GM12801 (cell line): Measurements from ENCODE around the gene ATG2B.

ENCODE experiments used
- TF ChIP-seq, protein P1 (sequence below): IDR thresholded peaks from one replicate; pipeline ENCODE4 v1.5.1; 2011; ENCODE audit warnings: control low read depth; ENCODE audit not compliant: insufficient read length; ENCODE audit errors: extremely low read depth

Gene ATG2B

GRCh38 chr14:96294246-96294645 is 68.9 kb downstream of the ATG2B start:
- TF ChIP-seq, protein P1, sequence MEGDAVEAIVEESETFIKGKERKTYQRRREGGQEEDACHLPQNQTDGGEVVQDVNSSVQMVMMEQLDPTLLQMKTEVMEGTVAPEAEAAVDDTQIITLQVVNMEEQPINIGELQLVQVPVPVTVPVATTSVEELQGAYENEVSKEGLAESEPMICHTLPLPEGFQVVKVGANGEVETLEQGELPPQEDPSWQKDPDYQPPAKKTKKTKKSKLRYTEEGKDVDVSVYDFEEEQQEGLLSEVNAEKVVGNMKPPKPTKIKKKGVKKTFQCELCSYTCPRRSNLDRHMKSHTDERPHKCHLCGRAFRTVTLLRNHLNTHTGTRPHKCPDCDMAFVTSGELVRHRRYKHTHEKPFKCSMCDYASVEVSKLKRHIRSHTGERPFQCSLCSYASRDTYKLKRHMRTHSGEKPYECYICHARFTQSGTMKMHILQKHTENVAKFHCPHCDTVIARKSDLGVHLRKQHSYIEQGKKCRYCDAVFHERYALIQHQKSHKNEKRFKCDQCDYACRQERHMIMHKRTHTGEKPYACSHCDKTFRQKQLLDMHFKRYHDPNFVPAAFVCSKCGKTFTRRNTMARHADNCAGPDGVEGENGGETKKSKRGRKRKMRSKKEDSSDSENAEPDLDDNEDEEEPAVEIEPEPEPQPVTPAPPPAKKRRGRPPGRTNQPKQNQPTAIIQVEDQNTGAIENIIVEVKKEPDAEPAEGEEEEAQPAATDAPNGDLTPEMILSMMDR, result no peak

DNA sequence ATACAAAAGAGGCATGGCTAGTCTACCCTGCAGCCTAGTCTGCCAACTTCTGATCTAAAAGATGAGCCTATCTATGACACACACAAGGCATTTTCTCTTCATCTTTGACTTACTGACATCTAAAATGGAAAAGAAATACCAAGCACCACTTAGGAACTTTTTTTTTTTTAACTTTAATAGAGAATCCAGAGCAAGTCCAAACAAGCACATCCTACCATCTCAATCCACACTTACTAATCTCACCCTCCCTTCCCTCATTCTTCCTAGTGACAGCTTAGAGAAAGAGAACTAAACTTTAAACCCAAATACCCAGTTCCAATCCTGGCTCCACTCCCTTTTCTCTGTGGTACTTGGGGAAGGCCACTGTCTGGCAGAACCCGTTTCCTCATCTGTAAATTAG is 75.3 kb downstream of the ATG2B start:
- TF ChIP-seq, protein P1, result no peak

GRCh38 chr14:96286251-96286650 is 76.9 kb downstream of the ATG2B start:
- TF ChIP-seq, protein P1, result no peak

- TF ChIP-seq, protein P1, result no peak
Observed at GRCh38 chr14:96285667-96286066, 77.5 kb downstream of the ATG2B start.

GRCh38 chr14:96284430-96284829 is 78.7 kb downstream of the ATG2B start:
- TF ChIP-seq, protein P1, result no peak

- TF ChIP-seq, protein P1, result no peak
Observed at GRCh38 chr14:96284008-96284407, 79.1 kb downstream of the ATG2B start.

- TF ChIP-seq, protein P1, result no peak
Observed at GRCh38 chr14:96281486-96281885, 81.7 kb downstream of the ATG2B start.

GRCh38 chr14:96280104-96280503 is 83.0 kb downstream of the ATG2B start:
- TF ChIP-seq, protein P1, result no peak
